NCI-H1694 treated with DMSO at 0.1 percent for 48 hours (cell line): ENCODE results near the gene ZNF155.

Experiments used
- DNase-seq: peaks from one replicate; lab custom pipeline; 2025; lab: John Stamatoyannopoulos, UW

ZNF155 gene

GRCh38 chr19:44005973-44006372 is 22.0 kb downstream of the ZNF155 start:
- DNase-seq, result no peak

- no peak for DNase-seq
Measured at GRCh38 chr19:44007473-44007872, 23.5 kb downstream of the ZNF155 start.

- DNase-seq, result no peak
Measured at GRCh38 chr19:44010468-44010867, 26.5 kb downstream of the ZNF155 start.

GRCh38 chr19:44019498-44019897 is 35.5 kb downstream of the ZNF155 start:
- DNase-seq, result no peak

GRCh38 chr19:44021221-44021620 is 37.2 kb downstream of the ZNF155 start:
- no peak for DNase-seq

GRCh38 chr19:44024900-44025216 is 40.9 kb downstream of the ZNF155 start:
- DNase-seq, result peak; percentile 32

GRCh38 chr19:44025217-44025936 is 41.4 kb downstream of the ZNF155 start, which contains the start of gene ZNF222:
TSS of gene ZNF222 (plus strand) at chr19:44025379. CDS start at chr19:44025437, 58 bp downstream.
- DNase-seq, result peak; percentile 60

- no peak for DNase-seq
Measured at GRCh38 chr19:44026622-44027021, 42.6 kb downstream of the ZNF155 start.

GRCh38 chr19:44032001-44032610 is 48.1 kb downstream of the ZNF155 start:
- no peak for DNase-seq

- DNase-seq, result no peak
Measured at GRCh38 chr19:44042147-44042546, 58.2 kb downstream of the ZNF155 start.
